ENCODE results near the gene JSRP1.

GRCh38 chr19:2237869-2238153, 18.4 kb downstream of the JSRP1 start:
- TF ChIP-seq JUN (IDR thresholded peaks at IDR 0.05) (no peak), CTCF (IDR thresholded peaks at IDR 0.05) (no peak), SREBF2 (IDR thresholded peaks at IDR 0.05) (no peak), EHF (CRISPR knock-in tag; IDR thresholded peaks at IDR 0.05) (no peak), POLR2A (IDR thresholded peaks at IDR 0.05; ENCODE audit: low read length) (no peak), USF2 (IDR thresholded peaks at IDR 0.05) (no peak), TP53 (CRISPR knock-in tag; IDR thresholded peaks at IDR 0.05) (no peak)

Data from A549 (cell line).